ENCODE data around the gene ATRN. TPM values are rescaled to one million over a fixed set of nuclear protein-coding genes. Genes with fewer than 3 reads are reported as not detected.

ATRN gene
- total and polyA plus RNA-seq, 7 donors, result 1.2 to 16.1 (median 11.4) TPM

- peaks cover 0 to 44% (median 0%) of the 10 kb centered on the region in 4 donors for H3K36me3 ChIP-seq
- 87 to 90% methylated on average over 3 of the region's 3 CpGs for WGBS, 2 donors
- H3K4me1 ChIP-seq, result no peaks in the 10 kb centered on the region
- intact Hi-C loops (cut with DNase I), result loop anchor here (10.0 kb wide), 1 partner anchor 152 kb away; the partner anchor contains the start of gene SIGLEC1
- H3K27me3 ChIP-seq, result no peaks in the 10 kb centered on the region
- TF ChIP-seq EP300 (IDR thresholded peaks at IDR 0.05) (no peak), POLR2A (IDR thresholded peaks at IDR 0.05) (no peak), POLR2AphosphoS5 (IDR thresholded peaks at IDR 0.05) (no peak), CTCF (IDR thresholded peaks at IDR 0.05) (no peak)
- no peak for DNase-seq
- H3K27ac ChIP-seq, result no peak overlapping the region
- no peak overlapping the region for H3K4me3 ChIP-seq
- H3K9me3 ChIP-seq, result no peaks in the 10 kb centered on the region
Observed at GRCh38 chr20:3563133-3563532, 92.3 kb downstream of the ATRN start.

- Histone ChIP-seq H3K27ac (no peak overlapping the region), H3K4me3 (no peak overlapping the region), H3K4me1 (peaks cover 0 to 4% (median 0%) of the 10 kb centered on the region in 4 donors), H3K9me3 (no peaks in the 10 kb centered on the region), H3K36me3 (peaks cover 0 to 44% (median 0%) of the 10 kb centered on the region in 4 donors), H3K27me3 (no peaks in the 10 kb centered on the region)
- DNase-seq, result no peak
- 54 to 70% methylated on average over 4 of the region's 4 CpGs for WGBS, 2 donors
- TF ChIP-seq CTCF (IDR thresholded peaks at IDR 0.05) (peak; percentile 21 to 60 (median 30)), POLR2A (IDR thresholded peaks at IDR 0.05) (no peak)
- intact Hi-C loops (cut with DNase I), result loop anchor here (10.0 kb wide), 1 partner anchor 151 kb away; the partner anchor contains the start of gene SIGLEC1
Observed at GRCh38 chr20:3563548-3564177, 92.8 kb downstream of the ATRN start.

GRCh38 chr20:3565851-3566250 lies 95.0 kb downstream of the ATRN start:
- Histone ChIP-seq H3K4me1 (peaks cover 0 to 7% (median 0%) of the 10 kb centered on the region in 4 donors), H3K27ac (no peak overlapping the region), H3K9me3 (no peaks in the 10 kb centered on the region), H3K27me3 (no peaks in the 10 kb centered on the region), H3K4me3 (no peak overlapping the region), H3K36me3 (peaks cover 0 to 40% (median 0%) of the 10 kb centered on the region in 4 donors)
- no peak for TF ChIP-seq POLR2AphosphoS5 (IDR thresholded peaks at IDR 0.05)
- no peak for TF ChIP-seq EP300 (IDR thresholded peaks at IDR 0.05)
- TF ChIP-seq CTCF (IDR thresholded peaks at IDR 0.05), result no peak
- no peak for TF ChIP-seq POLR2A (IDR thresholded peaks at IDR 0.05)
- intact Hi-C loops (cut with DNase I), result loop anchor here (10.0 kb wide), 1 partner anchor 149 kb away; the partner anchor contains the start of gene SIGLEC1
- 98% methylated on average over 2 of the region's 2 CpGs for WGBS, 2 donors
- DNase-seq, result no peak

- 90 to 92% methylated on average over 1 of the region's 1 CpG for WGBS, 2 donors
- intact Hi-C loops (cut with DNase I), result no loop called here
Observed at GRCh38 chr20:3572151-3572550, 101.3 kb downstream of the ATRN start.

More at GRCh38 chr20:3572151-3572550, 101.3 kb downstream of the ATRN start:
- H3K36me3 ChIP-seq, result peaks cover 0 to 50% (median 11%) of the 10 kb centered on the region in 4 donors
- H3K27me3 ChIP-seq, result no peaks in the 10 kb centered on the region
- no peak overlapping the region for H3K4me3 ChIP-seq
- DNase-seq, result no peak
- peaks cover 0 to 7% (median 0%) of the 10 kb centered on the region in 4 donors for H3K4me1 ChIP-seq
- H3K27ac ChIP-seq, result no peak overlapping the region
- H3K9me3 ChIP-seq, result no peaks in the 10 kb centered on the region
- TF ChIP-seq POLR2A (IDR thresholded peaks at IDR 0.05) (no peak), EP300 (IDR thresholded peaks at IDR 0.05) (no peak), POLR2AphosphoS5 (IDR thresholded peaks at IDR 0.05) (no peak), CTCF (IDR thresholded peaks at IDR 0.05) (no peak)

All from sigmoid colon (tissue), 7 donors.